ENCODE results near the gene MVB12B. TPM values are rescaled to one million over a fixed set of nuclear protein-coding genes. Genes with fewer than 3 reads are reported as not detected.

MVB12B gene
- total RNA-seq, 4 donors from 2014 or later = 27.2 to 36.9 (median 33.2) TPM

- TF ChIP-seq EP300 (IDR thresholded peaks at IDR 0.05) (no peak), POLR2A (IDR thresholded peaks at IDR 0.05) (no peak), CTCF (IDR thresholded peaks at IDR 0.05) (no peak)
- DNase-seq (ENCODE audit: low spot score in 2 of 2) = no peak
- H3K4me3 ChIP-seq = no peak overlapping the region
- peaks cover 0 to 53% (median 0%) of the 10 kb centered on the region in 3 donors for H3K36me3 ChIP-seq
- no peaks in the 10 kb centered on the region for H3K9me3 ChIP-seq
- peaks cover 0 to 16% (median 0%) of the 10 kb centered on the region in 4 donors for H3K4me1 ChIP-seq
- peak overlapping the region in 1 of 4 donors; percentile 38 for H3K27ac ChIP-seq
- 73 to 77% methylated on average over 10 of the region's 10 CpGs for WGBS, 2 donors
- H3K27me3 ChIP-seq = no peaks in the 10 kb centered on the region
Measured at GRCh38 chr9:126423142-126423915, 96.7 kb downstream of the MVB12B start.

- WGBS, 2 donors = 80 to 88% methylated on average over 3 of the region's 3 CpGs
- DNase-seq (ENCODE audit: low spot score in 2 of 2) = no peak
- Histone ChIP-seq H3K27me3 (no peaks in the 10 kb centered on the region), H3K27ac (peak overlapping the region in 1 of 4 donors; percentile 38), H3K4me3 (no peak overlapping the region), H3K36me3 (peaks cover 0 to 48% (median 0%) of the 10 kb centered on the region in 3 donors), H3K4me1 (peaks cover 0 to 16% (median 0%) of the 10 kb centered on the region in 4 donors), H3K9me3 (no peaks in the 10 kb centered on the region)
- TF ChIP-seq POLR2A (IDR thresholded peaks at IDR 0.05) = no peak
- no peak for TF ChIP-seq CTCF (IDR thresholded peaks at IDR 0.05)
- no peak for TF ChIP-seq EP300 (IDR thresholded peaks at IDR 0.05)
Measured at GRCh38 chr9:126423916-126424185, 97.2 kb downstream of the MVB12B start.

GRCh38 chr9:126424511-126424910 is 97.9 kb downstream of the MVB12B start:
- Histone ChIP-seq H3K36me3 (peaks cover 0 to 42% (median 0%) of the 10 kb centered on the region in 3 donors), H3K4me1 (peaks cover 0 to 16% (median 0%) of the 10 kb centered on the region in 4 donors)
- no peak for TF ChIP-seq EP300 (IDR thresholded peaks at IDR 0.05)
- TF ChIP-seq CTCF (IDR thresholded peaks at IDR 0.05) = no peak
- TF ChIP-seq POLR2A (IDR thresholded peaks at IDR 0.05) = no peak

GRCh38 chr9:126428534-126429175 is 102.0 kb downstream of the MVB12B start:
- Histone ChIP-seq H3K27me3 (no peaks in the 10 kb centered on the region), H3K27ac (no peak overlapping the region), H3K4me1 (peaks cover 0 to under 1% (median 0%) of the 10 kb centered on the region in 4 donors), H3K4me3 (no peak overlapping the region), H3K36me3 (peaks cover 0 to 36% (median 0%) of the 10 kb centered on the region in 3 donors), H3K9me3 (no peaks in the 10 kb centered on the region)
- 83 to 92% methylated on average over 9 of the region's 9 CpGs for WGBS, 2 donors
- no peak for DNase-seq (ENCODE audit: low spot score in 2 of 2)
- TF ChIP-seq EP300 (IDR thresholded peaks at IDR 0.05) (no peak), CTCF (IDR thresholded peaks at IDR 0.05) (no peak), POLR2A (IDR thresholded peaks at IDR 0.05) (no peak)

More at GRCh38 chr9:126424511-126424910, 97.9 kb downstream of the MVB12B start:
- DNase-seq (ENCODE audit: low spot score in 2 of 2) = no peak
- H3K4me3 ChIP-seq = no peak overlapping the region
- no peaks in the 10 kb centered on the region for H3K27me3 ChIP-seq
- WGBS, 2 donors = 78 to 85% methylated on average over 8 of the region's 8 CpGs
- no peaks in the 10 kb centered on the region for H3K9me3 ChIP-seq
- H3K27ac ChIP-seq = no peak overlapping the region

GRCh38 chr9:126429190-126429589 is 102.6 kb downstream of the MVB12B start:
- Histone ChIP-seq H3K9me3 (no peaks in the 10 kb centered on the region), H3K4me3 (no peak overlapping the region), H3K4me1 (no peaks in the 10 kb centered on the region), H3K27me3 (no peaks in the 10 kb centered on the region), H3K36me3 (peaks cover 0 to 32% (median 0%) of the 10 kb centered on the region in 3 donors), H3K27ac (no peak overlapping the region)
- WGBS, 2 donors = 92% methylated on average over 8 of the region's 8 CpGs
- no peak for DNase-seq (ENCODE audit: low spot score in 2 of 2)
- no peak for TF ChIP-seq CTCF (IDR thresholded peaks at IDR 0.05)

Data from tibial nerve (tissue), 4 donors.